Lower lobe of right lung (tissue), 2 donors: ENCODE data around the gene RAB40B. TPM values are rescaled to one million over a fixed set of nuclear protein-coding genes. Genes with fewer than 3 reads are reported as not detected.

Experiments used
- ATAC-seq, 2 donors: fragments of 200-7000 bp; cut with Tn5 transposase; one replicate each; pipeline ENCODE4 v1.9.1; 2020 to 2022; ENCODE audit warnings: mild to moderate bottlenecking in 2 of 2, moderate library complexity in 2 of 2
- DNase-seq: peaks from one replicate; pipeline ENCODE4 v3.0.0-alpha.2; 2020
- H3K27ac ChIP-seq: fragments of 200-600 bp; one replicate; pipeline ENCODE4 v1.8.0; 2022
- H3K27me3 ChIP-seq: fragments of 200-600 bp; one replicate; pipeline ENCODE4 v1.8.0; 2022; ENCODE audit warnings: low read depth
- H3K36me3 ChIP-seq: fragments of 200-600 bp; one replicate; pipeline ENCODE4 v1.8.0; 2022; ENCODE audit warnings: mild to moderate bottlenecking
- H3K4me1 ChIP-seq: fragments of 200-600 bp; one replicate; pipeline ENCODE4 v1.8.0; 2022
- H3K4me3 ChIP-seq: fragments of 200-600 bp; one replicate; pipeline ENCODE4 v1.8.0; 2022; ENCODE audit warnings: mild to moderate bottlenecking
- H3K9me3 ChIP-seq: fragments of 200-600 bp; one replicate; pipeline ENCODE4 v1.8.0; 2022
- intact Hi-C: fragments of 100-400 bp; cut with DNase I; formaldehyde crosslinking; loops from one replicate; pipeline ENCODE4 v1.11.0; 2022
- total RNA-seq: library from RNA; stranded (reverse); fragmentation: NEBNext Ultra II Directional; extraction: Animal tissue kit (Norgen Biotek cat#: 25700); gene quantifications from one replicate; pipeline ENCODE4 v1.2.1, GENCODE V29; 2021
- TF ChIP-seq, protein P1 (sequence below): fragments of 200-600 bp; IDR thresholded peaks from one replicate; pipeline ENCODE4 v1.8.0; 2022; ENCODE audit warnings: antibody characterized with exemption, mild to moderate bottlenecking
- donor health status: DM: no; HTN: yes; CAD: no; lungs with severe emphysema.

The RAB40B gene
- total RNA-seq, 1 donor from 2014 or later = 10.2 TPM

DNA sequence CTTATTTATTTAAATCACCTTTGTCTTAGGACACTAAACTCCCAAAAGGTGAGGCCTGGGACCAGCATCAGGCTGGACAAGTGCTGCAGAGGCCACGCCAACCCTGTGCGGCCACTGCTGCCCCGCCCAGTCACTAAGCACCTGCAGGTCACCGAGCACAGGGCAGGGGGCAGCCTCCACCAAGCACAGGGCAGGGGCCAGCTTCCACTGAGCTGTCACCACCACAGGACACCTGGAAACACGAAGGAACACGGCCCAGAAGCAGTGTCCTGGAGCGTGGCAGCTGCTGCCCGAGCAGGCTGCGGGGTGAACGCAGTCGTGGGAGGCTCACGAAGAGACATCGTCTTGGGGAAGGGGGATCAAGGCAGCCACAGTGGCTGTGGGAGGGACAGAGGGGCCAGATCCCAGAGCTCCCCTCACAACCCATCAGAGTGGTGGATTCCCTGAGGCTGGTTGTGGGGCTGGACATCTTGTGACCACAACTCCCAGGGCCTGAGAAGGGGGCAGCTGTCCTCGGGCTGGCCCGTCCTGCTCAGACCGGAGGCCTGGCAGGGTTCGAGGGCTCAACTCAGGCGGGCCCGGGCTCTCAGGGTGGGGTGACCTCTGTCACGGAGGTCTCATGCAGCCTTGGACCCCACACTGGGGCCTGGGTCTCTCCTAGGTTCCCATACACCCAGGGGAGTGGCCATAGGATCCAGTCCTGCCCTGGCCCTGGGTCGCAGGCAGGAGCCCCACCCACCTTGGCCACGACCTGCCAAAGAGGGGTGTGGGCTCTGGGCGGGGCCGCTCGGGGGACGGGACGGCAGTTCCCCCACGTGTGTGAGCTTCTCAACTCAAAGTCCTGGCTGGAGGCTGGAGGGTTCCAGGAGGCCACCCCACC is 18.7 kb downstream of the RAB40B start:
- Histone ChIP-seq H3K9me3 (peaks cover 9% of the 10 kb centered on the region), H3K4me1 (no peaks in the 10 kb centered on the region), H3K4me3 (no peak overlapping the region), H3K36me3 (no peaks in the 10 kb centered on the region), H3K27ac (no peak overlapping the region), H3K27me3 (no peaks in the 10 kb centered on the region)
- intact Hi-C loops = no loop called here
- ATAC-seq = peak; percentile 20 to 25
- TF ChIP-seq, protein P1, sequence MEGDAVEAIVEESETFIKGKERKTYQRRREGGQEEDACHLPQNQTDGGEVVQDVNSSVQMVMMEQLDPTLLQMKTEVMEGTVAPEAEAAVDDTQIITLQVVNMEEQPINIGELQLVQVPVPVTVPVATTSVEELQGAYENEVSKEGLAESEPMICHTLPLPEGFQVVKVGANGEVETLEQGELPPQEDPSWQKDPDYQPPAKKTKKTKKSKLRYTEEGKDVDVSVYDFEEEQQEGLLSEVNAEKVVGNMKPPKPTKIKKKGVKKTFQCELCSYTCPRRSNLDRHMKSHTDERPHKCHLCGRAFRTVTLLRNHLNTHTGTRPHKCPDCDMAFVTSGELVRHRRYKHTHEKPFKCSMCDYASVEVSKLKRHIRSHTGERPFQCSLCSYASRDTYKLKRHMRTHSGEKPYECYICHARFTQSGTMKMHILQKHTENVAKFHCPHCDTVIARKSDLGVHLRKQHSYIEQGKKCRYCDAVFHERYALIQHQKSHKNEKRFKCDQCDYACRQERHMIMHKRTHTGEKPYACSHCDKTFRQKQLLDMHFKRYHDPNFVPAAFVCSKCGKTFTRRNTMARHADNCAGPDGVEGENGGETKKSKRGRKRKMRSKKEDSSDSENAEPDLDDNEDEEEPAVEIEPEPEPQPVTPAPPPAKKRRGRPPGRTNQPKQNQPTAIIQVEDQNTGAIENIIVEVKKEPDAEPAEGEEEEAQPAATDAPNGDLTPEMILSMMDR = no peak
- DNase-seq = no peak

DNA sequence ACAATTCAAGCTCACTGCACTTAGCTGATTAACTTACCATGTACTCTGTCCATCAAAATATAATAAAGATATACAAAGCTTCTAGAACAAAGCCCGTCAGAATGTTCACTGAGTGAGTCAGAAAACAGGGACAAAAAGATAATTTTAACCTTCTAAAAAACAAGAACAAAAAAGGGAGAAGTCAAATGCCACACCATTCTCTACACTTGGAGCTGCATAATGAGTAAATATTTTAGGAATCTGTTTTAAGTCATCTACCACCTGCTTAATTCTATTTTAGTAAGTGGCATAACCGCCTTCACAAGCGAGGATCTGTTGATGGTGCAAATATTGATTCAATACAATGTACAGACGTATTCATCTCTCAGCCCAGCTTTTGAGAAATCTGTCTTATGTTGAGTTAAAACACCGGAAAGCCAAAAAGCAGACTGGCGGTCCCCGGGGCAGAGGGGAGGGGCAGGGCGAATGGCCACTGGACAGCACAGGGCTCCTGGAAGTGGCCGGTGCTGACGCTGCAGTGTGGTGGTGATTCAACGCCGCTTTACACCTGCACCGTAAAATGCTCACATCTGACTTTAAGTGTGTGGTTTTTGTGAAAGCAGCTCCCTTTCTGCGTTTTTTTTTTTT is 20.1 kb downstream of the RAB40B start:
- intact Hi-C loops = no loop called here
- ATAC-seq = peak; percentile 65 to 80
- Histone ChIP-seq H3K9me3 (peaks cover 9% of the 10 kb centered on the region), H3K36me3 (no peaks in the 10 kb centered on the region), H3K27ac (no peak overlapping the region), H3K4me1 (no peaks in the 10 kb centered on the region), H3K27me3 (no peaks in the 10 kb centered on the region), H3K4me3 (peak overlapping the region; percentile 23)
- no peak for DNase-seq
- TF ChIP-seq, protein P1 = no peak

DNA sequence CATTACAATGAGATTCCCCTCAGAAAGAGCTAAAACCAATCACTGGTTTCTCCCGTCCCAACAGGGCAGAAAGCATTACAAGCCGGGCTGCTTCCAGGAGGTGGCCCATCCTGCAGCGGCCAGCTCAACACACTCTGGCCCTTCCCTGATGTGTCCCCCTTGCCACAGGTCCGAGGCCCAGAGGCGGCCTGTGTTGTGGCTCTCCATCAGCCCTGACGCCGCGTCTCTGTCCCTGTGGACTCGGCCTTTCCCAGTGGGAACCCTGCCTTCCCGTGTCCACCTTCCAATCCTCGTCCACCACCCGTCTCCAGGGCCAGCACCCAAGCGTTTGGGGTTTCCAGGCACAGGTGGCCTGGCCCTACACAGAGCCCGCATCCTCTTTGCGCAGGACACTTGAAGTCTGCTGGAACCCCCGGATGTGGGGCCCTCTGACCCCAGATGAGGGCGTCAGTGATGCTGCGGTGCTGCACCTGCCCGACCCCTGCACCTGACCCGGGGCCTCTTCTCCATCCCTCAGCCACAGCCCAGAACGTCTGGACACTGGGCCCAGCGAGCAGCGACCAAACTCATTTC is 21.1 kb downstream of the RAB40B start:
- Histone ChIP-seq H3K4me3 (no peak overlapping the region), H3K27me3 (no peaks in the 10 kb centered on the region), H3K27ac (no peak overlapping the region), H3K36me3 (no peaks in the 10 kb centered on the region), H3K4me1 (no peaks in the 10 kb centered on the region), H3K9me3 (peaks cover 9% of the 10 kb centered on the region)
- intact Hi-C loops = no loop called here
- DNase-seq (no peak), ATAC-seq (no peak)
- TF ChIP-seq, protein P1 = no peak

DNA sequence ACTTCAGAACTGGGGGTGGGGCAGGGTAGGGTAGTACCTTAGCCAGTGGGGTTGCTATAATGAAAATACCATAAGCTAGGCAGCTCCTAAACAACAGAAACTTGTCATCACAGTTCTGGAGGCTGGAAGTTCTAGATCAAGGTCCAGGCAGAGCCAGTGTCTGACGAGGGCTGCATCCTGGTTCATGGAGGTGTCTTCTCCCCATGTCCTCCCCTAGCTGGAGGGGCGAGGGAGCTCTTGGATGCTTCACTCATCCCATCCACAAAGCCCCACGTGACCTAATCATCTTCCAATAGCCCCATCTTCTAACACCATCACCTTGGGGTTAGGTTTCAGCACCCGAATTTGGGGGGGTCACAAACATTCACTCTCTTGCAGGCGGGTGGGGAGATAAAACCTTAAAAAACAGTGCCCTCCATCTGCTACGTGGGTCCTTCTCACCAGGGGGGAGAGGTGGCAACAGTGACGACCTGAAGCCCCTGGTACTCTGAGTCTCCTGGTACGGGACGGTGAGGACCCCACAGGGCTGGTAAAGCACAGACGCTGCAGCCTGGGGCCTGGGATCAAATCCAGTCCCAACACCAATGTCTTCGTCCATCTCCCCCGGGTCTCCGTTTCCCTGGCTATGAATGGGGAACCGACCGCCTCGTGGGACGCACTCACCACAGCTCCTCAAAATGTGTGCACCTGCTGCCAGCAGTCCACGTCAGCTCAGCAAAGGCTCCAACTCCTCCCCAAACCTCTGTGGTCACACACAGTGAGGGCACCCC is 22.8 kb downstream of the RAB40B start:
- DNase-seq (no peak), ATAC-seq (no peak)
- Histone ChIP-seq H3K36me3 (no peaks in the 10 kb centered on the region), H3K9me3 (no peaks in the 10 kb centered on the region), H3K27me3 (no peaks in the 10 kb centered on the region), H3K27ac (no peak overlapping the region), H3K4me3 (no peak overlapping the region), H3K4me1 (no peaks in the 10 kb centered on the region)
- TF ChIP-seq, protein P1 = no peak
- intact Hi-C loops = no loop called here
